Myocyte (in vitro differentiated cells): ENCODE measurements around the gene CLIP4. TPM values are rescaled to one million over a fixed set of nuclear protein-coding genes. Genes with fewer than 3 reads are reported as not detected.

Experiments
- DNase-seq: peaks from one replicate; pipeline ENCODE4 v3.0.0-alpha.2; 2012; ENCODE audit warnings: low read depth
- total RNA-seq: library from RNA; depleted of rRNA; stranded (reverse); fragments of >200 nt; gene quantifications from 2 replicates; pipeline ENCODE4 v1.2.3, GENCODE V29; 2014

The CLIP4 gene
- total RNA-seq, 1 donor from 2014 or later: 126 TPM

- peak; percentile 68 for DNase-seq
Measured at GRCh38 chr2:29130295-29130694, 15.1 kb downstream of the CLIP4 start.

GRCh38 chr2:29134933-29135332 lies 19.7 kb downstream of the CLIP4 start:
- DNase-seq: no peak

GRCh38 chr2:29139152-29139551 lies 23.9 kb downstream of the CLIP4 start:
- no peak for DNase-seq

- DNase-seq: no peak
Measured at GRCh38 chr2:29139731-29140130, 24.5 kb downstream of the CLIP4 start.

- DNase-seq: no peak
Measured at GRCh38 chr2:29143657-29144056, 28.4 kb downstream of the CLIP4 start.

- DNase-seq: no peak
Measured at GRCh38 chr2:29146197-29146596, 31.0 kb downstream of the CLIP4 start.

- DNase-seq: no peak
Measured at GRCh38 chr2:29147963-29148362, 32.7 kb downstream of the CLIP4 start.

- DNase-seq: no peak
Measured at GRCh38 chr2:29154610-29155009, 39.4 kb downstream of the CLIP4 start.

GRCh38 chr2:29155578-29155977 lies 40.4 kb downstream of the CLIP4 start:
- peak; percentile 86 for DNase-seq

GRCh38 chr2:29157131-29157530 lies 41.9 kb downstream of the CLIP4 start:
- peak; percentile 45 for DNase-seq

GRCh38 chr2:29159125-29159524 lies 43.9 kb downstream of the CLIP4 start:
- DNase-seq: no peak

- no peak for DNase-seq
Measured at GRCh38 chr2:29160184-29160583, 45.0 kb downstream of the CLIP4 start.

GRCh38 chr2:29162204-29162928 lies 47.2 kb downstream of the CLIP4 start:
- DNase-seq: no peak

- no peak for DNase-seq
Measured at GRCh38 chr2:29164091-29164846, 49.1 kb downstream of the CLIP4 start.

- DNase-seq: peak; percentile 32
Measured at GRCh38 chr2:29165362-29166241, 50.4 kb downstream of the CLIP4 start.

- DNase-seq: no peak
Measured at GRCh38 chr2:29166242-29167039, 51.2 kb downstream of the CLIP4 start.

- no peak for DNase-seq
Measured at GRCh38 chr2:29174937-29175336, 59.7 kb downstream of the CLIP4 start.

- DNase-seq: no peak
Measured at GRCh38 chr2:29175338-29175737, 60.1 kb downstream of the CLIP4 start.

GRCh38 chr2:29182334-29182733 lies 67.1 kb downstream of the CLIP4 start:
- no peak for DNase-seq

- DNase-seq: no peak
Measured at GRCh38 chr2:29182920-29183319, 67.7 kb downstream of the CLIP4 start.

GRCh38 chr2:29184531-29184930 lies 69.3 kb downstream of the CLIP4 start:
- DNase-seq: no peak
